Dedifferentiated amniotic fluid mesenchymal stem cell (primary cell): ENCODE data around the gene SNAPC5.
"Not testable (repeated sequence)": the region's sequence is repeated elsewhere in the genome, so short reads cannot be mapped to it uniquely, and the experiment has no call there.

ENCODE experiments used
- DNase-seq: peaks from one replicate; pipeline ENCODE4 v3.0.0-alpha.2; 2016; ENCODE audit errors: extremely low spot score

Gene SNAPC5

GRCh38 chr15:66491846-66492245 lies 5.7 kb downstream of the SNAPC5 start:
- no peak for DNase-seq

- DNase-seq, result no peak
Observed at GRCh38 chr15:66489179-66489791, 8.3 kb downstream of the SNAPC5 start.

- no peak for DNase-seq
Observed at GRCh38 chr15:66488525-66488924, 9.0 kb downstream of the SNAPC5 start.

- no peak for DNase-seq
Observed at GRCh38 chr15:66486887-66487286, 10.7 kb downstream of the SNAPC5 start.

- no peak for DNase-seq
Observed at GRCh38 chr15:66484539-66485112, 12.9 kb downstream of the SNAPC5 start.

- no peak for DNase-seq
Observed at GRCh38 chr15:66483131-66483566, 14.4 kb downstream of the SNAPC5 start.

- DNase-seq, result no peak
Observed at GRCh38 chr15:66482539-66482938, 15.0 kb downstream of the SNAPC5 start.

- no peak for DNase-seq
Observed at GRCh38 chr15:66481107-66481856, 16.3 kb downstream of the SNAPC5 start.

- DNase-seq, result no peak
Observed at GRCh38 chr15:66480267-66480666, 17.3 kb downstream of the SNAPC5 start.

GRCh38 chr15:66477011-66477410 lies 20.6 kb downstream of the SNAPC5 start:
- no peak for DNase-seq

- DNase-seq, result no peak
Observed at GRCh38 chr15:66476535-66476934, 21.0 kb downstream of the SNAPC5 start.

- DNase-seq, result no peak
Observed at GRCh38 chr15:66474963-66475362, 22.6 kb downstream of the SNAPC5 start.

- DNase-seq, result no peak
Observed at GRCh38 chr15:66474135-66474534, 23.4 kb downstream of the SNAPC5 start.

GRCh38 chr15:66472176-66472999 lies 25.2 kb downstream of the SNAPC5 start:
- no peak for DNase-seq

GRCh38 chr15:66470825-66471224 lies 26.7 kb downstream of the SNAPC5 start:
- DNase-seq, result not testable (repeated sequence)

- DNase-seq, result not testable (repeated sequence)
Observed at GRCh38 chr15:66467162-66468040, 30.2 kb downstream of the SNAPC5 start.

- not testable (repeated sequence) for DNase-seq
Observed at GRCh38 chr15:66465294-66465693, 32.3 kb downstream of the SNAPC5 start.

- DNase-seq, result no peak
Observed at GRCh38 chr15:66462627-66463026, 34.9 kb downstream of the SNAPC5 start.

GRCh38 chr15:66461917-66462316 lies 35.6 kb downstream of the SNAPC5 start:
- DNase-seq, result no peak

- DNase-seq, result not testable (repeated sequence)
Observed at GRCh38 chr15:66461294-66461693, 36.3 kb downstream of the SNAPC5 start.
